HepG2 (cell line): ENCODE results near the gene RASAL3. TPM values are rescaled to one million over a fixed set of nuclear protein-coding genes. Genes with fewer than 3 reads are reported as not detected.

Source experiments
- CREM ChIP-seq, 2 experiments: sonication (generic) in 1 of 2; formaldehyde crosslinking in 1 of 2; IDR thresholded peaks; 2 replicates each; pipeline versions ENCODE4 v1.4.0 to v1.6.1; 2016 to 2020; ENCODE audit warnings: antibody characterized with exemption in 1 of 2, mild to moderate bottlenecking in 1 of 2, missing genetic modification reagents in 1 of 2
- FOXJ3 ChIP-seq: sonication (generic); formaldehyde crosslinking; IDR thresholded peaks from 2 replicates; pipeline ENCODE4 v1.4.0; 2020; ENCODE audit warnings: missing genetic modification reagents, mild to moderate bottlenecking, borderline replicate concordance
- HNF1A ChIP-seq, 2 experiments: sonication (generic) in 1 of 2; formaldehyde crosslinking in 1 of 2; IDR thresholded peaks; 2 replicates each; pipeline versions ENCODE4 v1.4.0 to v1.6.1; 2016 to 2020; ENCODE audit warnings: borderline replicate concordance in 1 of 2, low read depth in 1 of 2, mild to moderate bottlenecking in 1 of 2, missing genetic modification reagents in 1 of 2
- NFATC3 ChIP-seq: sonication (generic); formaldehyde crosslinking; IDR thresholded peaks from 2 replicates; pipeline ENCODE4 v1.5.1; 2020; ENCODE audit warnings: mild to moderate bottlenecking, missing genetic modification reagents
- ZNF10 ChIP-seq: sonication (generic); formaldehyde crosslinking; IDR thresholded peaks from 2 replicates; pipeline ENCODE4 v1.4.0; 2020; ENCODE audit warnings: mild to moderate bottlenecking, low read depth, missing genetic modification reagents, borderline replicate concordance
- ZNF260 ChIP-seq: sonication (generic); formaldehyde crosslinking; IDR thresholded peaks from 2 replicates; pipeline ENCODE4 v1.4.0; 2020; ENCODE audit warnings: missing genetic modification reagents, low read depth, mild to moderate bottlenecking, borderline replicate concordance
- ZNF30 ChIP-seq: sonication (generic); formaldehyde crosslinking; IDR thresholded peaks from 2 replicates; pipeline ENCODE4 v1.5.0; 2020; ENCODE audit warnings: mild to moderate bottlenecking, missing genetic modification reagents
- ZNF670 ChIP-seq: sonication (generic); formaldehyde crosslinking; IDR thresholded peaks from 2 replicates; pipeline ENCODE4 v1.8.0; 2022; ENCODE audit warnings: mild to moderate bottlenecking, missing genetic modification reagents, borderline replicate concordance
- ZNF777 ChIP-seq: sonication (generic); formaldehyde crosslinking; IDR thresholded peaks from 2 replicates; pipeline ENCODE4 v1.4.0; 2020; ENCODE audit warnings: missing genetic modification reagents
- ZSCAN30 ChIP-seq: sonication (generic); formaldehyde crosslinking; IDR thresholded peaks from 2 replicates; pipeline ENCODE4 v1.5.0; 2020; ENCODE audit warnings: mild to moderate bottlenecking, missing genetic modification reagents
- polyA plus RNA-seq, 8 experiments: library from polyadenylated mRNA; depleted of rRNA in 3 of 8; stranded (reverse) in 7 of 8; unstranded in 1 of 8; fragments of >200 nt; fragmentation: Illumina TruSeq in 4 of 8; extraction: Trizol in 4 of 8; gene quantifications; 2 replicates each; pipeline versions ENCODE4 v1.2.1 to v1.2.3, GENCODE V29; 2011 to 2016; ENCODE audit warnings: low read depth in 4 of 8, missing spikeins in 1 of 8, mixed read lengths in 1 of 8; ENCODE audit not compliant: insufficient read depth in 1 of 8
- total RNA-seq, 5 experiments: library from RNA; depleted of rRNA; stranded (reverse); fragments of >200 nt; fragmentation: Illumina TruSeq; extraction: Trizol; gene quantifications; 2 replicates each; pipeline ENCODE4 v1.2.3, GENCODE V29; 2016; ENCODE audit warnings: low read depth in 1 of 5
- TF ChIP-seq, protein P1 (sequence below): sonication (generic); formaldehyde crosslinking; IDR thresholded peaks from 2 replicates; pipeline ENCODE4 v1.5.0; 2020; ENCODE audit warnings: missing genetic modification reagents, mild to moderate bottlenecking, borderline replicate concordance
- TF ChIP-seq, protein P2 (sequence below): sonication (generic); formaldehyde crosslinking; conservative IDR thresholded peaks from 2 replicates; pipeline ENCODE4 v1.8.1; 2023; ENCODE audit warnings: missing genetic modification reagents

The RASAL3 gene
- total and polyA plus RNA-seq, 2 of the 13 experiments (the other 11 are each of a cell fraction or from before 2014, with no cell fraction given) = not detected

- TF ChIP-seq FOXJ3 (0 out of 2 replicates have a peak, but pooled peaks have one; percentile 20), ZSCAN30 (CRISPR knock-in tag) (no peak), ZNF670 (CRISPR knock-in tag) (0 out of 2 replicates have a peak, but pooled peaks have one; percentile 60), ZNF30 (CRISPR knock-in tag) (peak; percentile 82; the same call in 1 of the 2 replicates), CREM (IDR thresholded peaks at IDR 0.05) (peak; percentile 79), CREM (CRISPR knock-in tag; IDR thresholded peaks at IDR 0.05) (no peak), ZNF10 (CRISPR knock-in tag) (no peak), ZNF777 (CRISPR knock-in tag) (peak; percentile 92), NFATC3 (CRISPR knock-in tag) (no peak), HNF1A (IDR thresholded peaks at IDR 0.05; ENCODE audit: low read depth) (no peak), HNF1A (CRISPR knock-in tag; IDR thresholded peaks at IDR 0.05; ENCODE audit: borderline replicate concordance) (peak; percentile 49; the same call in 1 of the 2 replicates), ZNF260 (no peak)
- TF ChIP-seq, protein P1, sequence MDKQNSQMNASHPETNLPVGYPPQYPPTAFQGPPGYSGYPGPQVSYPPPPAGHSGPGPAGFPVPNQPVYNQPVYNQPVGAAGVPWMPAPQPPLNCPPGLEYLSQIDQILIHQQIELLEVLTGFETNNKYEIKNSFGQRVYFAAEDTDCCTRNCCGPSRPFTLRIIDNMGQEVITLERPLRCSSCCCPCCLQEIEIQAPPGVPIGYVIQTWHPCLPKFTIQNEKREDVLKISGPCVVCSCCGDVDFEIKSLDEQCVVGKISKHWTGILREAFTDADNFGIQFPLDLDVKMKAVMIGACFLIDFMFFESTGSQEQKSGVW (CRISPR knock-in tag) = no peak
- TF ChIP-seq, protein P2, sequence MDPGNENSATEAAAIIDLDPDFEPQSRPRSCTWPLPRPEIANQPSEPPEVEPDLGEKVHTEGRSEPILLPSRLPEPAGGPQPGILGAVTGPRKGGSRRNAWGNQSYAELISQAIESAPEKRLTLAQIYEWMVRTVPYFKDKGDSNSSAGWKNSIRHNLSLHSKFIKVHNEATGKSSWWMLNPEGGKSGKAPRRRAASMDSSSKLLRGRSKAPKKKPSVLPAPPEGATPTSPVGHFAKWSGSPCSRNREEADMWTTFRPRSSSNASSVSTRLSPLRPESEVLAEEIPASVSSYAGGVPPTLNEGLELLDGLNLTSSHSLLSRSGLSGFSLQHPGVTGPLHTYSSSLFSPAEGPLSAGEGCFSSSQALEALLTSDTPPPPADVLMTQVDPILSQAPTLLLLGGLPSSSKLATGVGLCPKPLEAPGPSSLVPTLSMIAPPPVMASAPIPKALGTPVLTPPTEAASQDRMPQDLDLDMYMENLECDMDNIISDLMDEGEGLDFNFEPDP = peak; percentile 96
Measured at GRCh38 chr19:15418579-15419412, 45.5 kb downstream of the RASAL3 start, which contains the start of gene AKAP8L (continued).
